Kidney tubule cell (primary cell): ENCODE measurements around the gene ANKRD16.
A peak's percentile ranks its signal among the peaks of the same experiment; 100 is the strongest.
"Not testable (repeated sequence)": the region's sequence is repeated elsewhere in the genome, so short reads cannot be mapped to it uniquely, and the experiment has no call there.

Experiments used
- DNase-seq: peaks from one replicate; pipeline ENCODE4 v3.0.0-alpha.2; 2018; ENCODE audit warnings: low spot score

Gene ANKRD16

DNA sequence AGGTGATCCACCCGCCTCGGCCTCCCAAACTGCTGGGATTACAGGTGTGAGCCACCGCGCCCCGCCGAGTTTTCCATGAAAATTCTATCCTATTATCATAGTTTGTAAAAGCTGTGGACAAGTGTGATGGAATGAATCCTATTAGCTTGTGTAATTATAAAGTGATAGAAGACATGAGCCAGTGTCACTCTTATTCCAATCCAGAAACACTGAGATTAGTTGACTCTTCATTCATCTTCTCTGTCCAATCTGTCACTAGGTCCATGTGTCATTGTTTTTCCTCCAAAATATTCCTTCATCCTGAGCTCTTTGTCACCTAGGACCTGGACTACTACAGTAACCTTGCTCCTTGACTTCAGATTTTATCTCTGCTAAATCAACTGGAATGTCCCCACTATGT lies 13.9 kb upstream of the ANKRD16 start:
- no peak for DNase-seq

DNA sequence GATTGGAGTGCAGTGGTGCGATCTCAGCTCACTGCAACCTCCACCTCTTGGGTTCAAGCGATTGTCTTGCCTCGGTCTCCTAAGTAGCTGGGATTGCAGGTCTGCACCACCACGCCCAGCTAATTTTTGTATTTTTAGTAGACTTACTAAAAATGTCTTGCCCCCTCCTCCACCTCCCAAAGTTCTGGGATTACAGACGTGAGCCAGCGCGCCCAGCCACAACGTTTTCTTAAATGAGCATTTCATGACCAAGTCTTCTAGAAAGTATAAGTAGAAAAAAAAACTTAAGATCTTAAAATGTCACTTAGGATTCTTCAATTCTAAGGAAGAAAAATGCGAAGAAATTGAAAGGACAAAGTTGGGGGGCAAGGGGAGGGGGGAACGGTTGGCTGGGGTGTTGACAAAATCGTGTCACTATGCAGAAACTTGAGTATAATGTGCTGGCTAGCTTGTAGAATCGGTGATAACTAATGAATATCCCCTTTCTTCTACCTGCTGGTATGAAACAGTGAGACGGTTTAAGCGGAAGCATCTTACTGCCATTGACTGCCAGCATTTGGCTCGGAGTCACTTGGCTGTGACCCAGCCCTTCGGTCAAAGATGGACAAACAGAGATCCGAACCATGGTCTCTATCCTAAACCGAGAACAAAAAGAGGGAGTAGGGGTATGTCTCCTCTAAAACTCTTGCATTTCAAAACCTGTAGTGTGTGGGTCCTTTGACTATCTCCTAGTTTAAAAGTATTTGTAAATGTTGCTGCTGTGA lies 13.0 kb upstream of the ANKRD16 start:
- DNase-seq: no peak

DNA sequence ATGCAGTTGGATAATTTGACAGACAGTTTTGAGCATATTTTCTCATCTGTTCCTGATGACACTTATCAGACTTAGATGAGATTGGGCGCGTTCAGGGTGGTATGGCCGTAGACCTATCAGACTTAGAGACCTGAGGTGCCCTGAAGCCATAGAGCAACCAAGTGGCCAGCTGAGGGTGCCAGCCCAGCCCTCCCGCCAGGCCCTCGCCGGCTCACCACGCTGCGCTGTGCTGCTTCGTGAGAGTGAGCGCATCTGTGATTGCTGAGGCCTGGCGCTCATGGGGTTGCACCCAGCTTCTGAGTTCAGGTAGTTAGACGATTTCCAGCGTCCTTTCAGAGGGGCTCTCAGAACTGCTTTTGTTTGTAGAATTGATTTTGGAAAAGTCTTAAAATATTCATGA lies 10.6 kb upstream of the ANKRD16 start:
- DNase-seq: no peak

DNA sequence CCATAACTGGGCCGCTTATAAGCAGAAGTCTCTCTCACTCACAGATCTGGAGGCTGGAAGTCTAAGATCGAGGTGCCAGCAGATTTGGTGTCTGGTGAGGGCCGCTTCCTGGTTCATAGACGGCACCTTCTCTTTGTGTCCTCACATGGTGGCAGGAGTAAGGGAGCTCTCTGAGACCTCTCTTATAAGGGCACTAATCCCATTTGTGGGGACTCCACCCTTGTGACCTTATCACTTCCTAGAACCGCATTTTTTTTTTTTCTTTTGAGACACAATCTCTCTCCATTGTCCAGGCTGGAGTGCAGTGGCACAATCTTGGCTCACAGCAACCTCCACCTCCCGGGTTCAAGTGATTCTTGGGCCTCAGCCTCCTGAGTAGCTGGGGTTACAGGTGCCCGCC lies 8.5 kb upstream of the ANKRD16 start:
- no peak for DNase-seq

DNA sequence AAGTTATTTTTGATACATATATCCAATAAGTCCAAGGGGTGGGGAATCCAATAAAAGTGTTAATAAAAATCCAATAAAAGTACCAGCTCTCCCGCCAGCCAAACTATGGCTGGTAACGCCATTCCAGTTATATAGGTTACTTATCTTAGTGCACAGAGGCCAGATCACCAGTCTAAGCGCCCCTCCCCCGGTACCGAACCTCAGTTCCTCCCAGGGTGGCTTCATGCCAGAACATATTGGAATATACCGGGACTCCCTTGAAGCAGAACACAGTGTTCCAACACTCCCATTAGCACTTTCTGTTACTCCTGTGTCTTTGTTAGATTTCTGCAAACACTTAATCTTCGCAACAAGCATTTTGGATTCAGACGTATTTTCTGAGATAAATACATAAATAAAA lies 7.8 kb upstream of the ANKRD16 start:
- DNase-seq: no peak

DNA sequence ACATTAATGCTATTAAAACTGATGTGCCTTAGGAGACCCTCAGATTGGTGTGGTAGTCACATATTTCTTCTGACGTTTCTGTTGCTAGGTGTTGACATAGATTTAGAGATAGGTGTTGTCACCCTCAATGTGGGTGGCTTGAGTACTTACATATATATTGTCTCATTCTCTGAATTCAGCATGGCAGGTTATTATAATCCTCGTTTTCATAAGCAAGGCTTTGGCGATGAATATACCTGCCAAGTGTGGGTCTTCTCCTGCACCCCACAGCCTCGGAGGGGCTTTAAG lies 7.3 kb upstream of the ANKRD16 start:
- DNase-seq: no peak

DNA sequence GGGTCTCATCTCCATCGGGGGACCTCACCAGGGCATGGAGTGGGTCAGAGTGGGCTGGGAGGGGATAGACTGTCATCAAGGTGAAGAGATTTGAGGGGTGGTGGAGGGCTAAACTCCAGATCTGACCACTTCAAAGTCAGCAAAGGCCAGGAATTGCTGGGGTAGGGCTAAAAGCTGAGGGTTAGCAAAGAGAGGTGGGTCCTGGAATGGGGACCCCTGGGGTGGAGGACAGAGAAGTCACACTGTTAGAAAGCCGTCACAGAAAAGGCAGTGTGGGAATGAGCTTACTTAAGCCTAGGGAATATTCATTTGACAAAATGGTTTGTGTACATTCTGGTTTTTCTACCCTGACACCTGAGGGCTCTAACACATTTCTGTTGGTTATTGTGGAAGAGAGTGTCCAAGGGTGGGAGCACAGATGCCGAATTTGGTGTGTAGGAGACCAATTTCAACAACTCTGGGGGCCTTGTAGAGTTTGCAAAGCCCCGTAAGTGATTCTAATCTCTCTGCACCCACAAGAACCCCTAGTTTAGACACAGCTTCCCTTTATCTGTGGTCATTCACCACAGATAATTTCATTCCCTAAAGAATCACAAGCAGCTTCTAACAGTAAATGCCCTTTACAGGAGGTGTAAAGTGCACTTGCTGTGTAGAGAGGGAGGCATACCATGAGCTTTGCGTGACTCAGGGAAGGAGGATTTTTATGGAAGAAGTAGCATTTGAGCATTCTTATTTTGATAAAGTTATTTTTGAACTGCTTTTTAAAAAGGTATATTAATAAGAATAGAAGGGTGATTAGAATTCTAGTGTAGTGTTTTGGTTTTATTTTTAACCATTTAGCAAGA lies 6.7 kb upstream of the ANKRD16 start:
- DNase-seq: no peak

DNA sequence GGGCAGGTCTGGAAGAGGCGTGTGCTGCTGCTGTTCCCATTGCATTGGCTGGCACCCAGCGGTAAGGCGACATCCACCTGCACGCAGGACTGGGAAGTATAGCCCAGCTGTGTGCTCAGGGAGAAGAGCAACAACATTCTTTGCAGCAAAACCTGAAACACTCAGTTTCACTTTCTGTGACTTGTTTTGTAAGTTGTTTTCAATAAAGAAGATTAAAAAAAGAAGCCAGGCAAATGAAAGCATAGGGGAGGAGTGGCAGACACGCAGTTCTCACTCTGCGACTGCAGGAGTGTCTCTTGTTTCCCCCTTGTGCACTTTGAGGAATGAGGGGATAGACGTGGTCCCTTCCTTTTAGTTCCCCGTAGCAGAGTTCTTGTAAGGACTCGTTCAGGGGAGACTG lies 6.1 kb upstream of the ANKRD16 start:
- no peak for DNase-seq

DNA sequence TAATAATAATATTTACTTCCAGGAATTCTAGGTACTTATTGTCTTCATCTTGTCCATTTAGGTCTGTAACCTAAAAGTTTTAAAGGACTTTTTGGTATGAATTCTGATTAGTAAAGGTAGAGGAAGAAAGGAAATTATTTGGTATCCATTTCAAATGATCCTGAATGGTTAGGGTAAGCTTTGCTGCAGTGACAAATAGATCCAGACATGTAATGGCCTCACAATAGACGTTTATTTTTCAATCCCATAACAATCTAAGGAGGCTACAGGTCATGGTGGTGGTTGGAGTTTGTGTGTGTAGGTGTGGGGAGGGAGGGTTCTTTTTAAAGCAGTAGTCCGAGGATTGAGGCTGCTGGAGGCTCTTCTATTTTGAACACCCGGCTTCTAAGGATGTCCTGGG lies 5.7 kb upstream of the ANKRD16 start:
- no peak for DNase-seq

DNA sequence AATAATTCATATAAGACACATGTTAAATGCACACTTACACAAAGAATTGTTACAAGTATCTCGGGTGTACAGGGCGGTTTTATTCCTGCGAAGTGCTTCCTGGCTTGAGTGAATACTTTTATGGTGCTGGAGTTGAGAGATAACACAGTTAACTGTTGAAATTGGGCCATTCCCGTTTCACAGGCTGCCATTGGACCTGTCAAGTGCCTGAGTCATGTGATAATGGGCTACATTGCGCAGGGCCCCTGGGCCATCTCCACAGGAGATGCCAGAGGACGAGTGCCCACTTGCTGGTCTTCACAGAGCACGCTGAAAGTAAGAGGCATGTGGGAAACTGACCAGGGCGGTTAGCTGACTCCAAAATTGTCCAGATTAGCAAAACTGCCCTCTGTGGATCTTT lies 5.2 kb upstream of the ANKRD16 start:
- no peak for DNase-seq

DNA sequence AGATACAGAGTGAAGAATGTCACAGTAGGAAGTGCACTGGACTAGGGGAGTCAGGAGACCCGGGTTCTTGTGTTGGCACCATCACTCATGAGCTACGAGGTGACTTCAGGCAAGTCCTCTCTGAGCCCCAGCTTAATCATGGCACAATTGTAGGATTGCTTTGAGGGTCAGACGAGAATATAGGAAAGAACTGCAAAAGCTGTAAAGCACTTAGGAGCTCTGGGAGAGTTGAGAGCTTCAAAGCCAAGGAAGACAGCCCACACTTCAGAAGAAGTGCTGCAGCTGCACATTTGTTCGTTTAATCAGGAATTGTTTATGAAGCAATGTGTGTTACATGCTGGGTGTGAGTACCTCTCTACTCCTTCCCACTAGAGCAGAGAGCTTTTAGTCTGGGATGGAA lies 4.7 kb upstream of the ANKRD16 start:
- DNase-seq: no peak

DNA sequence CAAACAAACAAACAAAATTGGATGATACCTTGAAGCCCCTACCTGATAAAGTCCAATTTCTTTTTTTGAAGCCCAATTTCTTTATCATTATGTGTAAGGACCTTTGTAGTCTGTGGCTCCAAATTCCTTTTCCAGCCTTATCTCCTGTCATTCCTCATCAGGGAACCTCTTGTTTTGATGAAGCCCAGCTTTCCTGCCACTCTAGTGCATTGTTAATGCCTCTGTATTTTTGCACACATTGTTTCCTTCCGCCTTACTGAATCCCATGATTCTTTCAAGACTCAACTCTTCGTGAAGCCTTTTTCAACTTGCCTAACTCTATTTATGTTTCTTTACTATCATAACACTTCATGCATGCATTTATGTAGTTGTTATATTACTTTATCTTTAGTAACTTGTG lies 3.6 kb upstream of the ANKRD16 start:
- no peak for DNase-seq

DNA sequence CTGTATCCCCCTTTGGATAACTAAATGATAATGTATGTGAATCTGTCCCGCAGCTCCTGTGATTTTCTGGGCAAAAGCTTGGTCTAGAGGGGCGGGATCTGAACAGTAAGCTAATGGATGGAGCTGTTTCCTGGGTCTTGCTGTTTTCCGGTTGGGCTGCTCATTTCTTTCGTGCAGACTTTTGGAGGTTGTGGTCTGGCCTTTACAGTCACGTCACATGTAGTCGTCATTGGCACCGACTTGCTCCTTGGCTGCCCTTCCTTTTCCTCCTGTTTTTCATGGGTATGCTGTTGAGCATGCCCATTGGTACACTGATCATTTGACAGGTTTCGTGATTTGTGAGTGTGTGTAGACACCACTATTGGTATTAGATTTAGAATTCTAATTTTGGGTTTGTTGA lies 2.3 kb upstream of the ANKRD16 start:
- DNase-seq: no peak

DNA sequence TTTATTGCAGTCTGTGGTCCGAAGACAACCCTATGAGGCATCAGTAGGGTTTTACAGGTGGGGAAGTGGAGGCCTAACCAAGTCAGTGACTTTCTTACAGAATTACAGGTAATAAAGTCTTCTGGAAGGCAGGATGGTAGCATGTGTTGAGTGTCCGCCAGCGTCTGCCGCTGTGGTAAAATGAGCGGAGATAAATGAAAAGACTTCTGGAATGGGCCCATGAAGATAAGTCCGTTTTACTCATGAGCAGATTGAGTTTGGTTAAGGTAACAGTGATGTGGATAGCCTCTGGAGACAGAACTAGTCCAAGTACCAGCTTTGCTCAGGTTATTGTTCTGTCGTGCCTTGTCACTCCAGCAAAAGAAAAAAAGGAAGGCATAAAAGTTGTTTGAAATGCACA lies 1.3 kb upstream of the ANKRD16 start:
- no peak for DNase-seq

DNA sequence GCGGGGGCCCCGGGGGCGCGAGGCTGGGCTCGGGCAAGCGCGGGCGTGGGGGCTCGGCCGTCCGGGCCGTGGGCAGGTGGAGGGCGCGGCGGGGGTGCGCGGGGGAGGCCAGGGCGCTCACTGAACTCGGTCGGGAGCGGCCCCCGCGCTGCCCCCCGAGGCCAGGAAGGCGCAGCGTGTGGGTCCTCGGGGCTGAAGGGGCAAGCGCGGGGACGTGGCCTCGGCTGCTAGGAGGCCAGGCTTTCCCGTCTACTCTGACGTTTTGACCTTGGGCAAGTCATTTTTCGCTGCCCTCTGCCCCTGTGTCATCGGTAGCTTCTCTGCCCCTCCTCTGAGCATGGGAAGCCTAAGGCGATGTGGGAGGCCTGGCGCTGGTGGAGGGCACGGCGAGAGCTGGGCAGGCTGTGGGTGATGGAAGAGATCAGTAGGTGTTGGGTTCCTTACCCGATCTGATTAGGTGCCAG lies 791 bp upstream of the ANKRD16 start:
- DNase-seq: peak; percentile 39

DNA sequence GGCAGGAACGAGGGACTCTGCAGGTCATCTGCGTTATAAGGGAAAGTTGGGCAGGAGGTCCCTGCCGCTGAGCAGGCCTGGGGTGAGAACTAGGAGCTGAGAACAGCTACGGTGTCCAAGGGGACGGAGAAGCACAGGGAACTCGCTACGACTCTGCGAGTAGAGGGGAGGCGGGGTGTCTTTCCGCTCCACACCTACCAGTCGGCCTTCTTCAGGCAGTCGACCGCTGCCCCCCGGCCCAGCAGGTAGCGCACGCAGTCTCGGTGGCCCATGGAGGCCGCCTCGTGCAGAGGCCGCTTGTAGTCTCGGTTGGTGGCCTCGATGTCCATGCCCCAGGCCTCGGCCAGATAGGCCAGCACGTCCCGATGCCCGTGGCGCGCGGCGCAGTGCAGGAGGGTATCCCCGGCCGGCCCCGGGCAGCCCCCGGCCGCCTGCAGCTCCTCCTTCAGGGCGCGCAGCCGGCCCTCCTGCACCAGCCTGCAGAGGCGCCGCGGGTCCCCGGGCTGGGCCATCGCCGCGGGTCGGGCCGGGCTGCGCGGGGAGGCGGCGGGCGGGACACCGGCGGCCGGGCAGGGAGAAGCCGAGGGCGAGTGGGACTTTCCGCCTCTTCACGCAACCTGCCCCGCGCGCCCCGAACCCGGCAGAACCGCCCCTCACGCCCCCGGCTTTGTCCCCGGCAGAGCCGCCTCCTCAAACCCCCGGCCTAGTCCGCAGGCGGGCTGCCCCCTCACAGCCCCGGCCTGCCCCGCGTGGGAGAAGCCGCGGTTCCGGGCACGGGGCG lies 660 bp downstream of the ANKRD16 start:
- DNase-seq: peak; percentile 40

DNA sequence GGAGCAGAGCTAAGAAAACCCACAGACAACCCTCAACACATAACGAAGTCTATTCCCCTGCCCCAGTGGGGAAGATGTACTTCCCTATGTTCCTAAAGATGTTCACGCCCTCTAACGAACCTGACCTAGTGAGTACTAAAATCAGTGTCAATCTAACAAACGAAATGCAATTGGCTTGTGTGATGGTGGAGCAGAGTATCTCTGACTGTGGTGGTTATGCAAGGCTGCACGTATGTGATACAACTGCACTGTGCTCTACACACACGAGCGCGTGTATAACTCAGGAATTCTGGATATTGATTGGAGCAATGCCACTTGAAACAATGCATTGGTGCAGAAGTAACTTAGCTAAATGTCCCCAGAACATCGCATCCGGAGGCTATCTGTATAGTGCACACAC lies 1.3 kb downstream of the ANKRD16 start:
- DNase-seq: peak; percentile 50

DNA sequence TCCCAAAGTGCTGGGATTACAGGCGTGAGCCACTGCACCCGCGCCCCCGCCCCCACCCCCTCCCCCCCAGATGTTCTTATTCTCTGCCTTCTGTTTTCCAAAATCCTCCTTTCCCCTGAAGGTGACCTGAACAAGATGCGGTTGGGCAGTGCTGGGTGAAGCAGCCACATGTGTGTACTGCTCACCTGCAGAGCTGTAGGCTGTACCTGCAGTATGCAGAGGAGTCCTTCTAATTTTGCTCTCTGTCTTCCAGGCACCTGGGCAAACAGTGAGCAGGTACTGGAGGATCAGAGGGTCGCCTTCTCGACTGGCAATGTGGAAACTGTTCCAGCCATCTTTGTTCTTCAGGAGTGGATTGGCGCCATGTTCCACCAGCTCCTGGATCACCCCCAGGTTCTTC lies 2.1 kb downstream of the ANKRD16 start:
- DNase-seq: no peak

DNA sequence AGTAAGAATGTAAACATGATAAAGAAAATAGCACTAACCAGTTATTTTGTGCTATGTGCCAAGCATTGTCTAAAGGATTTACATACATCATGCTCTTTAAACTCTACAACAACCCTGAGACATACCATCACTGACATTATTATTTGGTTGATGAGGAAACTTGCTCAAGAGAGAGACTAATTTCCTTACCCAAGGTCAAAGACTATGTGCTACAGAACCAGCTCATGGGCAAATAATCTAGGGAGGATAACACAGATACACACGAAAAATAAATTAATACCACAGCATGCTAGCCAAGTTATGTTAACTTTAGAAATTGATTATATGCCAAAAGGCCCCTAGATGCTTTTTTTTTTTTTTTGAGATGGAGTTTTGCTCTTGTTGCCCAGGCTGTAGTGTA lies 2.7 kb downstream of the ANKRD16 start:
- no peak for DNase-seq

DNA sequence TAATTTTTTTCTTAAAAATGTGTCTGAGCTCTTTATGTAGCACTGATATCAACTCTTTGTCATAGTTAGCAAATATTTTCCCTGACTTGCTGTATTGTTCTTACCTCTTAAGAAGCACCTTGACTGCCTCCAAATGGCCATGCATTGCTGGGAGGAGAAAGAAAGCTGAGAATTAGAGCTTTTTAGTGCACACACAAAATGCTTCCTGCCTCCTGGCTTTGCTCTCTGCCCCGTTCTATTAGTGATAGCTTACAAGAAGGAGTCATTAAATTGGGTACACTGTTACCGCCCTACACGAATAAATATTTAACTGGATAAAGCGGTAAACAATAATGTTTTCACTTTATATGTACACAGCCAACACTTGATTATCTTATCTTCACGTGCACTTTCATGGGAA lies 4.1 kb downstream of the ANKRD16 start:
- no peak for DNase-seq

DNA sequence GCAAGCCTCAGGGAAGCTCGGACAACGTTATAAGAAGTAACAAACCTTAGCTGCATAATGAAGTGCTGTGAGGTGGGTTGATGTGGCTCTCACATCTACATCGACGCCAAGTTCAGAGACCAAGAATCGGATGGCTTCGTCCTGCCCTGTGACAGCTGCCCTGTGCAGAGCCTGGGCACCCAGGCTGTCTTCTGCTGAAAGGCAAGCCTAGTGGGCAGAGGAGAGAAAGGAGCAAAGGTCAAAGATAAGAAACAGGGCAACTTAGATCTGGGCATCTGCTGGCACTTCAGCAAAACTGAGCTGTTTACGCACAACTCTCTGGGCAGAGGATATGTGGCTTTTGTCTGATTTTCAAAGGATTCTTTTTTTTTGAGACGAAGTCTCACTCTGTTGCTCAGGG lies 6.7 kb downstream of the ANKRD16 start:
- no peak for DNase-seq

DNA sequence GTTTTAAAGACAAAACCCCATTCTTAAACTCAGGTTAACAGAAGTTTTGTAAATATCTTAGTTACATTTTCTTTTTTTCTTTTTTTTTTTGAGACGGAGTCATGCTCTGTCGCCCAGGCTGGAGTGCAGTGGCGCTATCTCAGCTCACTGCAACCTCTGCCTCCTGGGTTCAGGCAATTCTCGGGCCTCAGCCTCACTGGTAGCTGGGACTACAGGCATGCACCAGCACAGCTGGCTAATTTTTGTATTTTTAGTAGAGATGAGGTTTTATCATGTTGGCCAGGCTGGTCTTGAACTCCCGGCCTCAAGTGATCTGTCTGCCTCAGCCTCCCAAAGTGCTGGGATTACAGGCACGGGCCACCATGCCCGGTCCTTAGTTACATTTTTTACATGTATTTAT lies 12.7 kb downstream of the ANKRD16 start:
- DNase-seq: not testable (repeated sequence)

DNA sequence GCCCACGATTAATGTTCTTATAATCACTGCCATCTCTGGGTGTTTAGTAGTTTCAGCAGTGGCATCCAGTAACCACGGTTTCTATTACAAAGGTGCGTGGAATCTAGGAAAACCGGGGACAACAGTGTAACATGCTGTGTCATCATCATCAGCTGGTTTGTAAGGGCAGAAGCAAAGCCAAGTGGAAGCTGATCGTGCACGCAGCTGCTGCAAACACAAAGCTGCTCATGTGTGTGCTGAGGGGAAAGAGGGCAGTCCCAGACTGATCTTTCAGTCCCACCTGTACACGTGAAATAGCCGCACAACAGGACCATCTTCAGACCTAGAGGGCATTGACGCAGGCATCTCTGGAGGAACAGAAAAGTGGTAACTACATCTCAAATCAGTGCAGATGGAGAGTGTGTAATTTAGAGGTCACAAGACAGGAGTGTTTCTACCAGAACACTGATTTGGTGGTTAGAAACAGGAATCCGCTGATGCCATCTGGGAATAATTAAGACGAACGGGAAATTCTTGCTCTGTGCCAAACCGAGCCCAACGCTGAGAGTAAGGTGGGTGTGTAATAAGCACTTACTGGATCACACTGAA lies 13.4 kb downstream of the ANKRD16 start:
- peak; percentile 31 for DNase-seq
